Psoas muscle (tissue), 8 donors: ENCODE results near the gene TOM1L2. TPM values are rescaled to one million over a fixed set of nuclear protein-coding genes. Genes with fewer than 3 reads are reported as not detected.

Experiments
- ATAC-seq, 4 donors: fragments of 200-7000 bp; cut with Tn5 transposase; one replicate each; pipeline ENCODE4 v1.9.1; 2020; ENCODE audit warnings: moderate library complexity in 3 of 4, mild to moderate bottlenecking in 2 of 4
- DNase-seq, 2 donors: peaks; one replicate each; pipeline ENCODE4 v3.0.0-alpha.2; 2020
- H3K27ac ChIP-seq: fragments of 200-600 bp; one replicate; pipeline ENCODE4 v1.8.0; 2022
- H3K27me3 ChIP-seq, 3 donors: fragments of 200-600 bp in 1 of 3; one replicate each; pipeline versions ENCODE4 v1.6.1 to v1.8.0; 2013 to 2022; ENCODE audit warnings: low read length in 2 of 3, mild to moderate bottlenecking in 2 of 3, moderate library complexity in 1 of 3; ENCODE audit not compliant: insufficient read depth in 3 of 3
- H3K36me3 ChIP-seq, 2 donors: fragments of 200-600 bp in 1 of 2; one replicate each; pipeline versions ENCODE4 v1.6.1 to v1.8.0; 2013 to 2022; ENCODE audit warnings: low read depth in 1 of 2, mild to moderate bottlenecking in 1 of 2, moderate library complexity in 1 of 2; ENCODE audit not compliant: insufficient read depth in 1 of 2
- H3K4me1 ChIP-seq: fragments of 200-600 bp; one replicate; pipeline ENCODE4 v1.8.0; 2022
- H3K4me3 ChIP-seq: fragments of 200-600 bp; one replicate; pipeline ENCODE4 v1.8.0; 2022; ENCODE audit warnings: mild to moderate bottlenecking
- H3K9me3 ChIP-seq: fragments of 200-600 bp; one replicate; pipeline ENCODE4 v1.8.0; 2022
- WGBS, 3 donors: extraction: QIAGEN DNeasy Blood & Tissue Kit; methylation state at CpG; one replicate each; pipeline versions ENCODE4 v1.1.6 to v1.1.7; 2013; 5-methylcytosine and 5-hydroxymethylcytosine counted together
- intact Hi-C, 2 donors: fragments of 100-400 bp; cut with DNase I; formaldehyde crosslinking; loops; one replicate each; pipeline versions ENCODE4 v1.11.0 to v1.14.2; 2022
- polyA plus RNA-seq, 3 donors: library from polyadenylated mRNA; stranded (reverse); fragments of 200-250 nt; gene quantifications; one replicate each; pipeline ENCODE4 v1.2.3, GENCODE V29; 2013
- total RNA-seq, 4 donors: library from RNA; stranded (reverse); fragmentation: NEBNext Ultra II Directional in 2 of 4; extraction: Animal tissue kit (Norgen Biotek cat#: 25700) in 2 of 4; gene quantifications; one replicate each; pipeline versions ENCODE4 v1.2.1 to v1.2.4, GENCODE V29; 2021 to 2023
- TF ChIP-seq, protein P1 (sequence below): fragments of 200-600 bp; IDR thresholded peaks from one replicate; pipeline ENCODE4 v1.8.0; 2022; ENCODE audit warnings: antibody characterized with exemption
- donor health status: healthy with polysubstance abuse.
- donor health status: DM: no; HTN: no; CAD: no; lungs with moderate emphysema.
- donor health status: Bipolar disorder and iron deficiency.
- donor health status: healthy.
- donor health status: DM: yes; HTN: yes; CAD: no.
- donor health status: DM: no; HTN: no; CAD: no.
- donor health status: DM: no; HTN: no; CAD: no.
- donor health status: DM: yes; HTN: yes; CAD: no.

Gene TOM1L2
- total and polyA plus RNA-seq, 7 donors = 13.3 to 89.8 (median 72.0) TPM

DNA sequence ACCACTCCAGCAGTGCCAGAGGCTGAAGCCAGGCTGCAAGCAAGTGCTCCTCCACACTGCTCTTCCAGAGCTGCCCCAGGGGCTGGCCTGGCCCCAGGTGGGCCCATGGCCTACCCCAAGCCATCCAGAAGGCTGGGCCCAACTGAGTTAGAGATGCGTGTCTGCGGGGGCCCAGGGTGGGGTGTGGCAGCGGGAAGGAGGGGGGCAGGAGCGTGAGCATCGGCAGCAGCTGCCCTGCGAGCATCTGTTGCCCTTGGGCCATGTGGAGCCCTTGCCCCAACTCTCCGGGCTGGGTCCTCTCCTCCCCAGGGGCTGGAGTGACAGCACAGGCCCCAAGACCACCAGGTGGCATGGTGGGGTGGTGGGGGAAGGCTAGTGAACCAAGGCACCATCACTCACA is 128.1 kb downstream of the TOM1L2 start:
- peaks cover 0 to 15% of the 10 kb centered on the region in 2 donors for H3K36me3 ChIP-seq
- no peaks in the 10 kb centered on the region for H3K27me3 ChIP-seq
- ATAC-seq = no peak
- no peak overlapping the region for H3K4me3 ChIP-seq
- peaks cover 43% of the 10 kb centered on the region for H3K4me1 ChIP-seq
- intact Hi-C loops = no loop called here
- H3K9me3 ChIP-seq = no peaks in the 10 kb centered on the region
- peak overlapping the region; percentile 36 for H3K27ac ChIP-seq
- TF ChIP-seq, protein P1, sequence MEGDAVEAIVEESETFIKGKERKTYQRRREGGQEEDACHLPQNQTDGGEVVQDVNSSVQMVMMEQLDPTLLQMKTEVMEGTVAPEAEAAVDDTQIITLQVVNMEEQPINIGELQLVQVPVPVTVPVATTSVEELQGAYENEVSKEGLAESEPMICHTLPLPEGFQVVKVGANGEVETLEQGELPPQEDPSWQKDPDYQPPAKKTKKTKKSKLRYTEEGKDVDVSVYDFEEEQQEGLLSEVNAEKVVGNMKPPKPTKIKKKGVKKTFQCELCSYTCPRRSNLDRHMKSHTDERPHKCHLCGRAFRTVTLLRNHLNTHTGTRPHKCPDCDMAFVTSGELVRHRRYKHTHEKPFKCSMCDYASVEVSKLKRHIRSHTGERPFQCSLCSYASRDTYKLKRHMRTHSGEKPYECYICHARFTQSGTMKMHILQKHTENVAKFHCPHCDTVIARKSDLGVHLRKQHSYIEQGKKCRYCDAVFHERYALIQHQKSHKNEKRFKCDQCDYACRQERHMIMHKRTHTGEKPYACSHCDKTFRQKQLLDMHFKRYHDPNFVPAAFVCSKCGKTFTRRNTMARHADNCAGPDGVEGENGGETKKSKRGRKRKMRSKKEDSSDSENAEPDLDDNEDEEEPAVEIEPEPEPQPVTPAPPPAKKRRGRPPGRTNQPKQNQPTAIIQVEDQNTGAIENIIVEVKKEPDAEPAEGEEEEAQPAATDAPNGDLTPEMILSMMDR = no peak
- WGBS, 3 donors = 46 to 67% (median 65%) methylated on average over 6 to 7 of the region's 7 CpGs
- DNase-seq = no peak

DNA sequence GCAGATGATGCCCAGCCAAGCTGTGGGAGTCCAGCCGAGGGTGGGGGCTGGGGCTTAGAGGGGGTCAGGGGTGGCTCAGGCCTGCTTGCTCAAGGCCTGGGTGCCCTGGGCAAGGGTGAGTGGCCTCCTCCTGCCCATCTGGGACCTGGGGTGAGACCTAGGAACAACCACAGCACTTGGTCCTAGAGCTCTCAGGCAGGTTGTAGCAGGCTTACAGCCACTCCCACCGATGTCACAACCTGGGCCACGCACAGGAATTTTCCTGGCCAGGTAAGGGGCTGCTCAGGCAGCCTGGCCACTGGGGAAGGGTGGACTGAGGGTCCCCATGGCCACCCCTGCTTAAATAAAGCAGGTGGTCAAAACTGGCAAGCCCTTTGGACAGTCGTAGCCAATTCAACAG is 129.1 kb downstream of the TOM1L2 start:
- peaks cover 43% of the 10 kb centered on the region for H3K4me1 ChIP-seq
- no peaks in the 10 kb centered on the region for H3K9me3 ChIP-seq
- H3K36me3 ChIP-seq = peaks cover 0 to 15% of the 10 kb centered on the region in 2 donors
- WGBS, 3 donors = 72 to 95% (median 78%) methylated on average over 4 of the region's 4 CpGs
- TF ChIP-seq, protein P1 = no peak
- no peak overlapping the region for H3K4me3 ChIP-seq
- no peak overlapping the region for H3K27ac ChIP-seq
- DNase-seq (no peak), ATAC-seq (no peak)
- no peaks in the 10 kb centered on the region for H3K27me3 ChIP-seq
- intact Hi-C loops = no loop called here

- Histone ChIP-seq H3K27me3 (no peaks in the 10 kb centered on the region), H3K27ac (peak overlapping the region; percentile 100), H3K9me3 (no peaks in the 10 kb centered on the region), H3K4me1 (peaks cover 47% of the 10 kb centered on the region), H3K36me3 (peaks cover 0 to 10% of the 10 kb centered on the region in 2 donors), H3K4me3 (no peak overlapping the region)
- ATAC-seq (no peak), DNase-seq (no peak)
- TF ChIP-seq, protein P1 = no peak
- intact Hi-C loops = no loop called here
- WGBS, 3 donors = 40 to 45% (median 42%) methylated on average over 9 of the region's 9 CpGs
These were observed 129.9 kb downstream of the TOM1L2 start for GRCh38 chr17:17842111-17842876.

- no peaks in the 10 kb centered on the region for H3K9me3 ChIP-seq
- peak overlapping the region; percentile 100 for H3K27ac ChIP-seq
- no peaks in the 10 kb centered on the region for H3K27me3 ChIP-seq
- no peak overlapping the region for H3K4me3 ChIP-seq
- peak; percentile 50 to 83 for DNase-seq
- WGBS, 3 donors = 50 to 100% (median 83%) methylated on average over 1 of the region's 1 CpG
- peaks cover 0 to 3% of the 10 kb centered on the region in 2 donors for H3K36me3 ChIP-seq
- H3K4me1 ChIP-seq = peaks cover 51% of the 10 kb centered on the region
- intact Hi-C loops = loop anchor here in 1 of 2 donors (2.0 kb wide), 1 partner anchor 17 kb away; no protein-coding TSS in a partner anchor
- peak; percentile 8 to 53 (median 37) for ATAC-seq
- TF ChIP-seq, protein P1 = no peak
These were observed 130.6 kb downstream of the TOM1L2 start for GRCh38 chr17:17841601-17842025.
